NCI-H748 (cell line): Measurements from ENCODE around the gene FAM118B.
A peak's percentile ranks its signal among the peaks of the same experiment; 100 is the strongest.
"Not testable (repeated sequence)": the region's sequence is repeated elsewhere in the genome, so short reads cannot be mapped to it uniquely, and the experiment has no call there.

Experiments used
- DNase-seq: peaks from one replicate; lab custom pipeline; 2025; ENCODE audit not compliant: unreplicated experiment; lab: John Stamatoyannopoulos, UW

Gene FAM118B

DNA sequence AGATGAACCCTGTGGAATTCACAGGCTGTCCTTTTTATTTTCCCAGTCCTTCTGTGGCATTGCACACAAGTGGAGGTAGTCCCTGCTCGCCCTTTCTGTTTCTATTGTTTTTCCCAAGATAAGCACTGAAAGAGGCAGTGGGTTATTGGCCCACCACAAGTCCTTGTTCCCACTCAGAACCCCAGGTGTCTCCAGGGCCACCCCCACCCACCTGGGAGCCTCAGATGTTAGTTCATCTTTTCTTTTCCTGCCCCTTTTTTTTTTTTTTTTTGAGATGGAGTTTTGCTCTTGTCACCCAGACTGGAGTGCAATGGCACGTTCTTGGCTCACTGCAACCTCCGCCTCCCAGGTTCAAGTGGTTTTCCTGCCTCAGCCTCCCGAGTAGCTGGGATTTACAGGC is 97.2 kb downstream of the FAM118B start:
- DNase-seq = not testable (repeated sequence)

DNA sequence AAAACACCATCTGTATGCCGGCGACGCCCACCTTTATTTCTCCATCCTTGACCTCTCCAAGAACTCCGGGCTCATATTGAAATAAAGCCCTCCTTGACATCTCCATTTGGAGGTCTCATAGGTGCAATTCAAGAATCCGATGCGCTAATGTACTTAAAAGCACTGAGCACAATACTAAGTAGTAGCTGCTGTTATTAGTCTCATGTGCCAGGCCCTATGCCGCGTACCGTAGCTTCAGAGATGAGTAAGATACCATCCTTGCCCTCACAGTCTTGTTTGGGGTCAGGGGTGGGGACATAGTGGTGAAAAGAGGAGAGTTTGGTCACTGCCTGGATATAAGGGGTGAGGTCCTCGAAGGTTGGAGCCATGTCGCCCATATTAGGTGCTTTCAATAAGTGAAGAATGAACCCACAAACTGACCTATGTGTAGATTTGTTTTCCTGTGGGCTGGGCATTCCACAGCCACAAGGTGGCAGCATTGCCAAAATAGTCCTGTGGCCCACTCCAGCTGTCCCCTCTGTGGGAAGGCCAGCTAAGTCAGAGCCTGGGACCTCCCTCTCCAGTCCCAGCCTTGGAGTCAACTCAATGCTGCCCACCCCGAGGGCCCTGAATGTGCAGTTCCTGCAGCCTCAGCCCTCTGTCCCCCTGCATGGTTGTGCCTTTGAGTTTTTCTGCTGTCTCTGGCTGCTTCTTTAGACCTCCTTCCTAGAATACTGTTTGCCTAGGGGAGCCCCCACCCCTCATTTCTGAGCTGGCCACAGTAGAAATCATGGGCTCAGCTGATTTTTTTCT is 98.8 kb downstream of the FAM118B start:
- peak; percentile 56 for DNase-seq

DNA sequence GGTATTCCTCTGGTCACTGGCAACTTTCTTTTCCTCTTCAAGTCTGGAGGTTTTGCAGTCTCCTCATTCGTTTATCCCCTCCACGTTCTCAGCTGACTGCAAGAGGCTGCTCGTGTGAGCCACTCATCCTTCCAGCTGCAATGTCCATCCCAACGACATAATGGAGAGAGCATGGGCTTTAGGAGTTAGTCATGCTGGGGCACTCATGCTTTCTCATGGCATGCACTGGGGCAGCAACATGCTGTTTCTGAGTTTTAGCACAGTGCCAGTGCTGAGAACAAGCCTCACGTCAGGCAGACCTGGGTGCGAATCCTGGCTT is 99.4 kb downstream of the FAM118B start:
- DNase-seq = no peak

DNA sequence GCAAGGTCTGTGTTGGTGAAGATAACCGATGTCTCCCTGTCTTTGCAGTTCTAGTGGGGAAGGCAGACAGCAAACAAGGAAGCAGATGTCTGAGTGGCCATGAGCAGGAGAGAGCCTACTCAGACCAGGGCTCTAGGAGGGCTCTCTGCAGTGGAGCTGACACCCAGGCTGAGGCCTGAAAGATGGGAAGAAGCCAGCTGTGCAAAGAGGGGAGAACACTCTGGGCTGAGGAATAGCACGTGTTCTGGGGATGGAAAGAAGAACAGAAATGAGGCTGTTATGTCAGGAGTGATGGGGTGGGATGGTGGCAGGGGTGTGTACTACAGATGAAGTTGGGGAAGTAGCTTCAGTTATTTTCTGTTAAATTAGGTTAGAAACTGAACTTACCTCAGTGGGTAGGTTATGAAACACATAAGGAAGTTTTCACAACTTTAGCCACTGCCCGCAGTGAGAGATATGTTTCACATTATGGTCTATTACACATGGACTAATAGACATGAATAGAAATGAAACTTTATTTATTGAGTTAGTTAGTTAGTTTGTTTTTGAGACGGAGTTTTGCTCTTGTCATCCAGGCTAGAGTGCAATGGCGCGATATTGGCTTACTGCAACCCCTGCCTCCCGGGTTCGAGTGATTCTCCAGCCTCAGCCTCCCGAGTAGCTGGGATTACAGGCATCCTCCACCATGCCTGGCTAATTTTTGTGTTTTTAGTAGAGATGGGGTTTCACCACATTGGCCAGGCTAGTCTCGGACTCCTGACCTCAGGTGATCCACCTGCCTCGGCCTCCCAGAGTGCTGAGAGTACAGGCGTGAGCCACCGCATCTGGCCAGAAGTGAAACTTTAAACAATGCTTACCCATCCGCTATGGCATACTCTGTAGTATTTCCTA is 100.1 kb downstream of the FAM118B start:
- no peak for DNase-seq
